SK-N-SH (cell line): ENCODE results near the gene BCL2L11. TPM values are rescaled to one million over a fixed set of nuclear protein-coding genes. Genes with fewer than 3 reads are reported as not detected.

Experiments used
- CTCF ChIA-PET: fragments of 300-600, 350-600 bp; formaldehyde crosslinking; extraction: SDS; loops from one replicate; lab custom pipeline; 2021; lab: Yijun Ruan, JAX
- POLR2A ChIA-PET: fragments of 350-600 bp; sonication (Branson Sonifier 250); formaldehyde crosslinking; extraction: SDS; loops from one replicate; lab custom pipeline; 2020; ENCODE audit warnings: antibody characterized with exemption, inconsistent platforms; lab: Yijun Ruan, JAX
- DNase-seq: peaks from one replicate; pipeline ENCODE4 v3.0.0; 2012
- H2AFZ ChIP-seq: fragments of 200-600 bp; sonication (generic); 2 replicates; pipeline ENCODE4 v1.8.1; 2016; ENCODE audit warnings: antibody characterized with exemption, mild to moderate bottlenecking, low read depth
- H3F3A ChIP-seq: fragments of 200-600 bp; sonication (generic); replicated peaks from 2 replicates; pipeline ENCODE3; 2016; ENCODE audit warnings: antibody characterized with exemption, mild to moderate bottlenecking; ENCODE audit not compliant: insufficient read depth
- H3K27ac ChIP-seq, 2 experiments: fragments of 200-500 bp in 1 of 2; fragments of 200-600 bp in 1 of 2; sonication (Bioruptor generic) in 1 of 2; sonication (generic), shearing (Covaris generic) in 1 of 2; 2 replicates each; pipeline versions ENCODE4 v1.5.1 to v1.6.1; 2014 to 2016; ENCODE audit warnings: low read depth in 2 of 2, inconsistent platforms in 1 of 2, low read length in 1 of 2, mild to moderate bottlenecking in 1 of 2, mixed read lengths in 1 of 2
- H3K27me3 ChIP-seq: fragments of 200-600 bp; sonication (generic), shearing (Covaris generic); 2 replicates; pipeline ENCODE4 v1.6.1; 2016; ENCODE audit warnings: mixed run types; ENCODE audit not compliant: insufficient read depth
- H3K36me3 ChIP-seq, 2 experiments: fragments of 200-500 bp in 1 of 2; fragments of 200-600 bp in 1 of 2; sonication (Bioruptor generic) in 1 of 2; sonication (generic) in 1 of 2; replicated peaks in 1 of 2; 2 replicates each; pipeline versions ENCODE3 to v1.5.1; 2014 to 2016; ENCODE audit warnings: low read length in 1 of 2, mild to moderate bottlenecking in 1 of 2; ENCODE audit not compliant: insufficient read depth in 2 of 2, control insufficient read depth in 1 of 2
- H3K4me1 ChIP-seq, 2 experiments: fragments of 200-500 bp in 1 of 2; fragments of 200-600 bp in 1 of 2; sonication (Bioruptor generic) in 1 of 2; sonication (generic), shearing (Covaris generic) in 1 of 2; 2 replicates each; pipeline versions ENCODE4 v1.5.1 to v1.6.1; 2014 to 2016; ENCODE audit warnings: low read depth in 1 of 2, low read length in 1 of 2, mixed run types in 1 of 2; ENCODE audit not compliant: insufficient read depth in 2 of 2, control insufficient read depth in 1 of 2
- H3K4me2 ChIP-seq: fragments of 200-600 bp; sonication (generic), shearing (Covaris generic); 2 replicates; pipeline ENCODE4 v1.6.1; 2017; ENCODE audit warnings: mixed run types
- H3K4me3 ChIP-seq, 2 experiments: fragments of 200-500 bp in 1 of 2; fragments of 200-600 bp in 1 of 2; sonication (Bioruptor generic) in 1 of 2; sonication (generic), shearing (Covaris generic) in 1 of 2; 2 replicates each; pipeline versions ENCODE4 v1.5.1 to v1.8.1; 2014 to 2016; ENCODE audit warnings: low read depth in 2 of 2, inconsistent platforms in 1 of 2, low read length in 1 of 2, mild to moderate bottlenecking in 1 of 2, mixed read lengths in 1 of 2, moderate library complexity in 1 of 2
- H3K79me2 ChIP-seq: fragments of 200-600 bp; sonication (generic); 2 replicates; pipeline ENCODE4 v1.8.1; 2017; ENCODE audit warnings: mild to moderate bottlenecking; ENCODE audit not compliant: insufficient read depth
- H3K9ac ChIP-seq: fragments of 200-600 bp; sonication (generic); 2 replicates; pipeline ENCODE4 v1.6.1; 2017; ENCODE audit warnings: mixed run types
- H3K9me2 ChIP-seq: fragments of 200-600 bp; sonication (generic); 2 replicates; pipeline ENCODE4 v1.6.1; 2017; ENCODE audit warnings: mixed run types
- H3K9me3 ChIP-seq: fragments of 200-600 bp; sonication (generic); 2 replicates; pipeline ENCODE4 v1.6.1; 2017; ENCODE audit warnings: mixed run types, mild to moderate bottlenecking, moderate library complexity
- H4K20me1 ChIP-seq: fragments of 200-600 bp; sonication (generic); 2 replicates; pipeline ENCODE4 v1.6.1; 2017; ENCODE audit warnings: mild to moderate bottlenecking, mixed run types; ENCODE audit not compliant: insufficient read depth
- CHD2 ChIP-seq: fragments of 150-350 bp; IDR thresholded peaks from 2 replicates; pipeline ENCODE4 v1.6.1; 2018; ENCODE audit warnings: low read length; ENCODE audit not compliant: partially characterized antibody
- CTCF ChIP-seq: fragments of 200-600 bp; sonication (generic); IDR thresholded peaks from 2 replicates; pipeline ENCODE4 v1.6.1; 2017; ENCODE audit warnings: antibody characterized with exemption, mild to moderate bottlenecking, moderate library complexity
- FOSL2 ChIP-seq: IDR thresholded peaks from 2 replicates; pipeline ENCODE4 v1.4.0; 2012; ENCODE audit warnings: low read depth, mild to moderate bottlenecking, moderate library complexity, borderline replicate concordance
- FOXJ3 ChIP-seq: sonication (generic); formaldehyde crosslinking; IDR thresholded peaks from 2 replicates; pipeline ENCODE4 v1.5.1; 2020; ENCODE audit warnings: mild to moderate bottlenecking, missing genetic modification reagents
- FOXM1 ChIP-seq: IDR thresholded peaks from 2 replicates; pipeline ENCODE4 v1.4.0; 2012; ENCODE audit warnings: low read depth, mild to moderate bottlenecking
- JUND ChIP-seq: IDR thresholded peaks from 2 replicates; pipeline ENCODE4 v1.4.0; 2012
- MAX ChIP-seq: IDR thresholded peaks from 2 replicates; pipeline ENCODE4 v1.4.0; 2012; ENCODE audit warnings: low read depth
- PBX3 ChIP-seq: IDR thresholded peaks from 2 replicates; pipeline ENCODE4; 2012
- POLR2AphosphoS5 ChIP-seq: IDR thresholded peaks from 2 replicates; pipeline ENCODE4 v1.6.1; 2012; ENCODE audit warnings: low read depth, low read length
- RAD21 ChIP-seq: IDR thresholded peaks from 2 replicates; pipeline ENCODE4 v1.6.1; 2012; ENCODE audit warnings: mild to moderate bottlenecking, low read length
- RCOR1 ChIP-seq: fragments of 150-350 bp; IDR thresholded peaks from 2 replicates; pipeline ENCODE4 v1.6.1; 2017; ENCODE audit warnings: antibody characterized with exemption, low read length
- RXRA ChIP-seq: IDR thresholded peaks from 2 replicates; pipeline ENCODE4 v1.4.0; 2012; ENCODE audit warnings: low read depth, mild to moderate bottlenecking, borderline replicate concordance
- SIN3A ChIP-seq: IDR thresholded peaks from 2 replicates; pipeline ENCODE4 v1.6.1; 2012; ENCODE audit warnings: low read depth, mild to moderate bottlenecking, low read length, moderate library complexity, borderline replicate concordance
- TAF1 ChIP-seq: IDR thresholded peaks from 2 replicates; pipeline ENCODE4 v1.6.1; 2012; ENCODE audit warnings: low read depth, mild to moderate bottlenecking, low read length, moderate library complexity, borderline replicate concordance
- USF1 ChIP-seq: IDR thresholded peaks from 2 replicates; pipeline ENCODE4 v1.4.0; 2012; ENCODE audit warnings: low read depth, borderline replicate concordance
- USF2 ChIP-seq: fragments of 150-350 bp; IDR thresholded peaks from 2 replicates; pipeline ENCODE4 v1.6.1; 2017; ENCODE audit warnings: antibody characterized with exemption, low read length, low read depth, borderline replicate concordance
- WGBS: methylation state at CpG from one replicate; pipeline ENCODE4 v1.1.6; 2017; ENCODE audit warnings: low lambda C conversion rate; 5-methylcytosine and 5-hydroxymethylcytosine counted together
- polyA plus RNA-seq, 3 experiments: library from polyadenylated mRNA; depleted of rRNA; stranded (reverse); fragments of >200 nt; gene quantifications; 2 replicates each; pipeline ENCODE4 v1.2.3, GENCODE V29; 2012

The BCL2L11 gene
- polyA plus RNA-seq, 1 of the 3 experiments (the other 2 are of a cell fraction), result 3.3 TPM

GRCh38 chr2:111164078-111164477 lies 43.4 kb downstream of the BCL2L11 start:
- Histone ChIP-seq H3F3A (peaks cover 9% of the 10 kb centered on the region), H3K4me2 (no peak overlapping the region), H3K79me2 (no peaks in the 10 kb centered on the region), H2AFZ (no peak overlapping the region), H3K4me1 (peaks cover 36 to 65% of the 10 kb centered on the region in 2 experiments), H3K9me3 (no peaks in the 10 kb centered on the region), H3K27ac (no peak overlapping the region), H3K9me2 (no peaks in the 10 kb centered on the region), H3K9ac (no peak overlapping the region), H4K20me1 (peaks cover 6% of the 10 kb centered on the region; the same call in 1 of the 2 replicates), H3K4me3 (no peak overlapping the region), H3K27me3 (no peaks in the 10 kb centered on the region), H3K36me3 (peaks cover 8 to 38% of the 10 kb centered on the region in 2 experiments)
- no peak for TF ChIP-seq JUND
- TF ChIP-seq FOSL2, result no peak
- no peak for TF ChIP-seq POLR2AphosphoS5
- DNase-seq, result no peak
- CTCF ChIA-PET, result no interaction called here
- WGBS, result over 99% methylated on average over 12 of the region's 12 CpGs
- POLR2A ChIA-PET, result no interaction called here

DNA sequence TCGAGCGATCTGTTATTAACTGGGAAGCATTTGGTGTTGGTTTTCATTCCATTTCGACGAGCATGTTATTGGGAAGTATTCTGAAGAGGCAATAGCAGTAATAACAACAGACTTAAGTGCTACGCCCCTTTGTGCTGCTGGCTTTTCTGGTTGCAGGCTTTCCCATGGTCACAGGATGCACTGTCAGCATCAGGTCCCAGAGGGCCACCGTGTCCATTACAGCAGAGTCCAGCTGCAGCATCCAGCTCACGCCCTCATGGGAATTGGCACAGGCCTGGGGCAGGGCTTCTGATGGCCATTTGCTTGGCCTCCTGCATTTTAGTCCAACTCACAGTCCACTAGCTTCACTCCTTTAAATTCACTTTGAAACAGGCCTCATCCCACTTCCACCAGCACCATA lies 44.4 kb downstream of the BCL2L11 start:
- Histone ChIP-seq H3F3A (peaks cover 9% of the 10 kb centered on the region), H3K9me2 (no peaks in the 10 kb centered on the region), H3K9ac (no peak overlapping the region), H4K20me1 (peaks cover 4% of the 10 kb centered on the region; the same call in 1 of the 2 replicates), H3K79me2 (no peaks in the 10 kb centered on the region), H3K9me3 (no peaks in the 10 kb centered on the region), H3K4me3 (no peak overlapping the region), H3K36me3 (peaks cover 8 to 34% of the 10 kb centered on the region in 2 experiments), H3K27me3 (no peaks in the 10 kb centered on the region), H3K4me1 (peaks cover 28 to 55% of the 10 kb centered on the region in 2 experiments), H3K4me2 (no peak overlapping the region), H2AFZ (no peak overlapping the region), H3K27ac (no peak overlapping the region; a peak in 1 of 4 replicates)
- ChIA-PET POLR2A (no interaction called here), CTCF (no interaction called here)
- peak; percentile 33 for DNase-seq
- no peak for TF ChIP-seq RAD21
- TF ChIP-seq RCOR1, result no peak
- no peak for TF ChIP-seq JUND
- no peak for TF ChIP-seq POLR2AphosphoS5
- TF ChIP-seq USF2, result no peak
- TF ChIP-seq CTCF, result no peak
- TF ChIP-seq SIN3A, result no peak
- TF ChIP-seq CHD2, result no peak
- TF ChIP-seq USF1, result no peak
- TF ChIP-seq RXRA, result no peak
- no peak for TF ChIP-seq TAF1
- TF ChIP-seq MAX, result no peak
- no peak for TF ChIP-seq PBX3
- no peak for TF ChIP-seq FOXM1
- no peak for TF ChIP-seq FOXJ3 (CRISPR knock-in tag)
- 95% methylated on average over 6 of the region's 7 CpGs for WGBS
